Liver (tissue), 9 donors: ENCODE data around the gene TUBE1. TPM values are rescaled to one million over a fixed set of nuclear protein-coding genes. Genes with fewer than 3 reads are reported as not detected.

Experiments used
- DNase-seq: peaks from one replicate; pipeline ENCODE4 v3.0.0-alpha.2; 2017; ENCODE audit warnings: low spot score
- H3K27ac ChIP-seq, 2 donors: one replicate each; pipeline ENCODE4 v1.7.0; 2013; ENCODE audit warnings: inconsistent platforms in 2 of 2, low read length in 2 of 2, control low read depth in 1 of 2, low read depth in 1 of 2, mild to moderate bottlenecking in 1 of 2
- H3K27me3 ChIP-seq, 4 donors: one replicate each; pipeline versions ENCODE4 v1.6.1 to v1.7.0; 2013; ENCODE audit warnings: low read length in 3 of 4, inconsistent platforms in 1 of 4, mild to moderate bottlenecking in 1 of 4, moderate library complexity in 1 of 4; ENCODE audit not compliant: control insufficient read depth in 4 of 4, insufficient read depth in 4 of 4
- H3K36me3 ChIP-seq, 4 donors: one replicate each; pipeline versions ENCODE4 v1.6.1 to v1.7.0; 2013; ENCODE audit warnings: low read length in 3 of 4, mild to moderate bottlenecking in 3 of 4, low read depth in 1 of 4, moderate library complexity in 1 of 4; ENCODE audit not compliant: control insufficient read depth in 4 of 4, insufficient read depth in 3 of 4
- H3K4me1 ChIP-seq, 4 donors: one replicate each; pipeline versions ENCODE4 v1.6.1 to v1.7.0; 2013; ENCODE audit warnings: low read length in 3 of 4, mild to moderate bottlenecking in 3 of 4, moderate library complexity in 1 of 4; ENCODE audit not compliant: control insufficient read depth in 4 of 4, insufficient read depth in 4 of 4
- H3K4me3 ChIP-seq, 3 donors: one replicate each; pipeline versions ENCODE4 v1.6.1 to v1.7.0; 2013; ENCODE audit warnings: low read length in 3 of 3, control low read depth in 1 of 3, low read depth in 1 of 3, mild to moderate bottlenecking in 1 of 3
- H3K9ac ChIP-seq, 2 donors: one replicate each; pipeline ENCODE4 v1.7.0; 2013; ENCODE audit warnings: low read length in 2 of 2, mild to moderate bottlenecking in 2 of 2, moderate library complexity in 2 of 2, control low read depth in 1 of 2, low read depth in 1 of 2
- H3K9me3 ChIP-seq, 4 donors: one replicate each; pipeline versions ENCODE4 v1.6.1 to v1.7.0; 2013; ENCODE audit warnings: low read length in 3 of 4; ENCODE audit not compliant: control insufficient read depth in 4 of 4
- ATF3 ChIP-seq: IDR thresholded peaks from 2 replicates; pipeline ENCODE4 v1.6.1; 2016; ENCODE audit warnings: antibody characterized with exemption
- CTCF ChIP-seq: fragments of 150-350 bp; IDR thresholded peaks from 2 replicates; pipeline ENCODE4 v1.5.1; 2017; ENCODE audit warnings: improper control_type of control experiment, low read depth, low read length; ENCODE audit not compliant: missing input control
- EGR1 ChIP-seq, 2 donors: IDR thresholded peaks; 2 replicates each; pipeline ENCODE4 v1.6.1; 2016 to 2018; ENCODE audit warnings: antibody characterized with exemption in 2 of 2, low read depth in 2 of 2
- FOXA1 ChIP-seq: IDR thresholded peaks from 2 replicates; pipeline ENCODE4 v1.6.1; 2016; ENCODE audit warnings: antibody characterized with exemption
- FOXA2 ChIP-seq: IDR thresholded peaks from 2 replicates; pipeline ENCODE4 v1.6.1; 2016; ENCODE audit warnings: antibody characterized with exemption
- GABPA ChIP-seq, 2 donors: IDR thresholded peaks in 1 of 2; conservative IDR thresholded peaks in 1 of 2; 2 replicates each; pipeline ENCODE4 v1.6.1; 2016; ENCODE audit warnings: antibody characterized with exemption in 2 of 2, mild to moderate bottlenecking in 1 of 2, moderate library complexity in 1 of 2
- HNF4A ChIP-seq, 2 donors: conservative IDR thresholded peaks; 2 replicates each; pipeline ENCODE4 v1.6.1; 2016; ENCODE audit warnings: antibody characterized with exemption in 2 of 2, mild to moderate bottlenecking in 2 of 2
- HNF4G ChIP-seq: IDR thresholded peaks from 2 replicates; pipeline ENCODE4 v1.6.1; 2016; ENCODE audit warnings: antibody characterized with exemption
- JUND ChIP-seq, 2 donors: IDR thresholded peaks; 2 replicates each; pipeline ENCODE4 v1.6.1; 2016; ENCODE audit warnings: antibody characterized with exemption in 2 of 2
- MAX ChIP-seq: IDR thresholded peaks from 2 replicates; pipeline ENCODE4 v1.6.1; 2016; ENCODE audit warnings: antibody characterized with exemption
- NR2F2 ChIP-seq: IDR thresholded peaks from 2 replicates; pipeline ENCODE4 v1.6.1; 2016; ENCODE audit warnings: antibody characterized with exemption
- RAD21 ChIP-seq, 2 donors: IDR thresholded peaks; 2 replicates each; pipeline ENCODE4 v1.6.1; 2016; ENCODE audit warnings: antibody characterized with exemption in 2 of 2, mild to moderate bottlenecking in 2 of 2
- REST ChIP-seq: IDR thresholded peaks from 2 replicates; pipeline ENCODE4 v1.6.1; 2016; ENCODE audit warnings: antibody characterized with exemption, mild to moderate bottlenecking
- RXRA ChIP-seq, 2 donors: IDR thresholded peaks; 2 replicates each; pipeline ENCODE4 v1.6.1; 2017 to 2018; ENCODE audit warnings: antibody characterized with exemption in 2 of 2, mild to moderate bottlenecking in 1 of 2
- SP1 ChIP-seq: IDR thresholded peaks from 2 replicates; pipeline ENCODE4 v1.6.1; 2018; ENCODE audit warnings: antibody characterized with exemption, mild to moderate bottlenecking
- TAF1 ChIP-seq: conservative IDR thresholded peaks from 2 replicates; pipeline ENCODE4 v1.6.1; 2016; ENCODE audit warnings: antibody characterized with exemption, mild to moderate bottlenecking
- YY1 ChIP-seq: IDR thresholded peaks from 2 replicates; pipeline ENCODE4 v1.6.1; 2016; ENCODE audit warnings: antibody characterized with exemption, mild to moderate bottlenecking
- ZBTB33 ChIP-seq: IDR thresholded peaks from 2 replicates; pipeline ENCODE4 v1.6.1; 2016; ENCODE audit warnings: antibody characterized with exemption
- WGBS: extraction: QIAGEN DNeasy Blood & Tissue Kit; methylation state at CpG from one replicate; pipeline ENCODE4 v1.1.7; 2013; 5-methylcytosine and 5-hydroxymethylcytosine counted together
- polyA plus RNA-seq, 2 donors: library from polyadenylated mRNA; stranded (reverse) in 1 of 2; unstranded in 1 of 2; fragments of 200-250 nt in 1 of 2; fragments of >200 nt in 1 of 2; fragmentation: Nextera tagmentation in 1 of 2; extraction: Ambion mirVana in 1 of 2; gene quantifications; one replicate each; pipeline versions ENCODE4 v1.2.1 to v1.2.3, GENCODE V29; 2013 to 2015
- total RNA-seq, 2 donors: library from RNA; depleted of rRNA; stranded (reverse); fragments of >200 nt; gene quantifications; one replicate each; pipeline ENCODE4 v1.2.3, GENCODE V29; 2014
- donor health status: healthy.
- donor health status: healthy.
- donor health status: healthy.
- donor health status: healthy.
- donor health status: healthy.

TUBE1 gene
- total and polyA plus RNA-seq, 4 donors: 8.8 to 45.4 (median 25.4) TPM

GRCh38 chr6:112114577-112115223, 27.4 kb upstream of the TUBE1 start:
- Histone ChIP-seq H3K4me1 (peaks cover 0 to 44% (median 26%) of the 10 kb centered on the region in 4 donors), H3K4me3 (no peak overlapping the region), H3K9ac (no peak overlapping the region), H3K27ac (no peak overlapping the region), H3K27me3 (no peaks in the 10 kb centered on the region), H3K36me3 (no peaks in the 10 kb centered on the region), H3K9me3 (no peaks in the 10 kb centered on the region)
- DNase-seq: no peak
- no peak for TF ChIP-seq TAF1
- peak; percentile 51 for TF ChIP-seq ZBTB33
- TF ChIP-seq JUND (IDR thresholded peaks at IDR 0.05): peak in 1 of 2 donors; percentile 36
- TF ChIP-seq GABPA (IDR thresholded peaks at IDR 0.05 in 1 of 2, conservative IDR thresholded peaks at IDR 0.05 in 1 of 2): no peak
- TF ChIP-seq EGR1 (IDR thresholded peaks at IDR 0.05; ENCODE audit: low read depth in 2 of 2): peak; percentile 34
- no peak for TF ChIP-seq RAD21 (IDR thresholded peaks at IDR 0.05)
- peak; percentile 23 for TF ChIP-seq REST
- no peak for TF ChIP-seq FOXA1
- TF ChIP-seq ATF3: no peak
- TF ChIP-seq HNF4G: peak; percentile 53
- peak; percentile 63 to 79 for TF ChIP-seq HNF4A (conservative IDR thresholded peaks at IDR 0.05)
- TF ChIP-seq MAX: no peak
- no peak for TF ChIP-seq NR2F2
- peak; percentile 85 for TF ChIP-seq SP1
- no peak for TF ChIP-seq CTCF
- peak; percentile 76 for TF ChIP-seq YY1
- peak; percentile 50 for TF ChIP-seq FOXA2
- TF ChIP-seq RXRA (IDR thresholded peaks at IDR 0.05): peak; percentile 71 to 76
- 45% methylated on average over 3 of the region's 3 CpGs for WGBS
